ENCODE data around the gene SMIM45.
A peak's percentile ranks its signal among the peaks of the same experiment; 100 is the strongest.

SMIM45 gene

GRCh38 chr22:41919357-41920224 lies 32.4 kb upstream of the SMIM45 start:
- no peak overlapping the region for H3K27ac ChIP-seq
- H3K36me3 ChIP-seq (ENCODE audit: insufficient read depth, low read length), result no peaks in the 10 kb centered on the region
- TF ChIP-seq EZH2 (IDR thresholded peaks at IDR 0.05) (no peak), FOXP2 (optimal IDR thresholded peaks at IDR 0.05; ENCODE audit: control extremely low read depth, extremely low read length, insufficient read depth) (no peak), POLR2AphosphoS5 (IDR thresholded peaks at IDR 0.05; ENCODE audit: borderline replicate concordance, low read depth, low read length) (no peak)
- H3K9ac ChIP-seq (ENCODE audit: insufficient read length), result no peak overlapping the region
- no peak overlapping the region for H3K4me3 ChIP-seq
- H3K9me3 ChIP-seq (ENCODE audit: low read depth, low read length), result no peaks in the 10 kb centered on the region
- no peak for DNase-seq (ENCODE audit: low read depth, low spot score)

- DNase-seq (ENCODE audit: low read depth, low spot score), result no peak
- H3K4me3 ChIP-seq, result no peak overlapping the region
- no peaks in the 10 kb centered on the region for H3K9me3 ChIP-seq (ENCODE audit: low read depth, low read length)
- no peaks in the 10 kb centered on the region for H3K36me3 ChIP-seq (ENCODE audit: insufficient read depth, low read length)
- TF ChIP-seq EZH2 (IDR thresholded peaks at IDR 0.05), result no peak
- no peak for TF ChIP-seq POLR2AphosphoS5 (IDR thresholded peaks at IDR 0.05; ENCODE audit: borderline replicate concordance, low read depth, low read length)
- no peak for TF ChIP-seq FOXP2 (optimal IDR thresholded peaks at IDR 0.05; ENCODE audit: control extremely low read depth, extremely low read length, insufficient read depth)
- H3K27ac ChIP-seq, result no peak overlapping the region
- H3K9ac ChIP-seq (ENCODE audit: insufficient read length), result no peak overlapping the region
Observed at GRCh38 chr22:41920271-41920976, 31.5 kb upstream of the SMIM45 start.

DNA sequence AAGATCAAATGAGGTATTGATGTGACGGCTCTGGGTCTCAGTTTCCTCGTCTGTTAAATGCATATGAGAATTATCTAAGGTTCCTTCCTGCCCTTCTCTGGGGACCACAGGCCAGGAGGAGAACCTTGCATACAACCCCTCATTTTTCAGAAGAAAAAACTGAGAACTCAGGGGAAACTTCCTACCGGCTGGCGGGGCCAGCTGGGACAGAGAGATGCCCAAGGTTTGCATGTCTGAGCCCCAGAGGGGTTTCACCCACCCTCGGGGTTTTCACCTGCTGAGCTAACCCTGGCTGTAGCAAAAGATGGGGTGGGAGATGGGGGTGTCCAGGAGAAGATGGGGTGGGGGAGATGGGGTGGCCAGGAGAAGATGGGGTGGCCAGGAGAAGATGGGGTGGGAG lies 29.6 kb upstream of the SMIM45 start:
- Histone ChIP-seq H3K4me3 (no peak overlapping the region), H3K27ac (no peak overlapping the region), H3K36me3 (ENCODE audit: insufficient read depth, low read length) (no peaks in the 10 kb centered on the region), H3K9me3 (ENCODE audit: low read depth, low read length) (no peaks in the 10 kb centered on the region), H3K9ac (ENCODE audit: insufficient read length) (no peak overlapping the region)
- TF ChIP-seq FOXP2 (optimal IDR thresholded peaks at IDR 0.05; ENCODE audit: control extremely low read depth, extremely low read length, insufficient read depth), result no peak
- DNase-seq (ENCODE audit: low read depth, low spot score), result no peak

DNA sequence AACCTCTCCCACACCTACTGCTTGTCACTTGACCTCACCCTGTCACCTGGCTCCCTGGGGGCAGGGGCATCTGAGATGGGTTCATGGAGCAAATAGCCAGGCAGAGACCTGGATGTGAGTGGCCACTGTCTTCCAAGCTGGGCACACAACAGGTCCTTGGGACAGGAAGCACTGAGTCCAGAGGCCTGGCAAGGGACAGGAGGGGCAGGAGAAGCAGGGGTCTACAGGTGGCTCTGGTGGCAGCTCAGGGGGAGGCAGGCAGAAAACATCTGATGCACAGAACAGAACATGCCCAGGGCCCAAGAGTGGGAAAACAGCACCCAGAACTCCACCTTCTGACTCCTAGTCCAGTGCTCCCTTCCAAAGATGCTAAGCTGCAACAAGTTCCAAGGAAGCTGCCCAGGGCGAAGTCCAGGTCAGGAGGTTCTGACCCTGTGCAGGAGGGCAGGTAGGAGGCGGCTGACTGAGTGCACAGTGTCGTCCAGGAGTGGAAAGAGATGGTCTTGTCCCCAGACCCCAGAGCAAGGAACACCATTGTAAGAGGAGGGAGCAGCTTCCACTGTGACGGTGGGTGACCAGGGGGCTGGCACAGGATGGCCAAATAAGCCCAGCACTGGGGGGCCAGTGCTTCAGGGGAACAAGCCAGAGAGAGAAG lies 28.9 kb upstream of the SMIM45 start:
- H3K9ac ChIP-seq (ENCODE audit: insufficient read length), result no peak overlapping the region
- no peak for TF ChIP-seq EZH2 (IDR thresholded peaks at IDR 0.05)

DNA sequence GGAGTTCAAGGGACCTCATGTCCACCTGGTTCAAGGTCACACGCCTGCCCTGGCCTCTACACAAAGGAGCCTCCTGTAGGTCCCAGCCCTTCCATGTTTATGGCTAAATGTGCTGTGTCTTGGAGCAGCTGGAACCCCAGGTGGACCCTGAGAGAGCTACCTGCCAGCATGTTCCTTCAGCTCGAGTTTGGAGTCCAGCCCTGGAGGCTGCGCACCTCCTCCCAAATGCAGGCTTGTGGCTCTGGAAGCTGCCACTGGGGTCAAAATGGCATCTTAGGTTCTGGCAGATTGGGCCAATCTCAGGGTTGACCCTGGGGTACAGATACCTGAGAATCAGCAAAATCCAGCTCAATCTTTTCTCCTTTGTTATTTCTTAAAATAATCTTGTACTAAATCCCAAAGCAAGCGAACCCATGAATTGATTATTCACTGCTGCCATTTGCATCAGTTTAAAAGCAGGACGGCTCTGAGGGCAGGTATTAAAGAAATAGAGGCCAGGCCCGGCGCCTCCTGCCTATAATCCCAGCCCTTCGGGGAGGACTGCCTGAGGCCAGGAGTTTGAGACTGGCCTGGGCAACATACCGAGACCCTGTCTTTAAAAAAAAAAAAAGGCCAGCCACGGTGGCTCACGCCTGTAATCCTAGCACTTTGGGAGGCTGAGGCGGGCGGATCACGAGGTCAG lies 28.2 kb upstream of the SMIM45 start:
- Histone ChIP-seq H3K27ac (no peak overlapping the region), H3K36me3 (ENCODE audit: insufficient read depth, low read length) (no peaks in the 10 kb centered on the region), H3K4me3 (no peak overlapping the region), H3K9me3 (ENCODE audit: low read depth, low read length) (no peaks in the 10 kb centered on the region), H3K9ac (ENCODE audit: insufficient read length) (no peak overlapping the region)
- TF ChIP-seq EZH2 (IDR thresholded peaks at IDR 0.05) (no peak), FOXP2 (optimal IDR thresholded peaks at IDR 0.05; ENCODE audit: control extremely low read depth, extremely low read length, insufficient read depth) (no peak), POLR2AphosphoS5 (IDR thresholded peaks at IDR 0.05; ENCODE audit: borderline replicate concordance, low read depth, low read length) (no peak)
- DNase-seq (ENCODE audit: low read depth, low spot score), result no peak

More for the DNA sequence above, 28.9 kb upstream of the SMIM45 start:
- Histone ChIP-seq H3K4me3 (no peak overlapping the region), H3K36me3 (ENCODE audit: insufficient read depth, low read length) (no peaks in the 10 kb centered on the region), H3K9me3 (ENCODE audit: low read depth, low read length) (no peaks in the 10 kb centered on the region), H3K27ac (no peak overlapping the region)
- no peak for DNase-seq (ENCODE audit: low read depth, low spot score)

- no peaks in the 10 kb centered on the region for H3K36me3 ChIP-seq (ENCODE audit: insufficient read depth, low read length)
- H3K4me3 ChIP-seq, result peak overlapping the region; percentile 84
- DNase-seq (ENCODE audit: low read depth, low spot score), result no peak
- no peaks in the 10 kb centered on the region for H3K9me3 ChIP-seq (ENCODE audit: low read depth, low read length)
- H3K27ac ChIP-seq, result no peak overlapping the region
- no peak for TF ChIP-seq FOXP2 (optimal IDR thresholded peaks at IDR 0.05; ENCODE audit: control extremely low read depth, extremely low read length, insufficient read depth)
- TF ChIP-seq EZH2 (IDR thresholded peaks at IDR 0.05), result no peak
- no peak for TF ChIP-seq POLR2AphosphoS5 (IDR thresholded peaks at IDR 0.05; ENCODE audit: borderline replicate concordance, low read depth, low read length)
- peak overlapping the region; percentile 75 for H3K9ac ChIP-seq (ENCODE audit: insufficient read length)
Observed at GRCh38 chr22:41925783-41926460, 26.0 kb upstream of the SMIM45 start.

DNA sequence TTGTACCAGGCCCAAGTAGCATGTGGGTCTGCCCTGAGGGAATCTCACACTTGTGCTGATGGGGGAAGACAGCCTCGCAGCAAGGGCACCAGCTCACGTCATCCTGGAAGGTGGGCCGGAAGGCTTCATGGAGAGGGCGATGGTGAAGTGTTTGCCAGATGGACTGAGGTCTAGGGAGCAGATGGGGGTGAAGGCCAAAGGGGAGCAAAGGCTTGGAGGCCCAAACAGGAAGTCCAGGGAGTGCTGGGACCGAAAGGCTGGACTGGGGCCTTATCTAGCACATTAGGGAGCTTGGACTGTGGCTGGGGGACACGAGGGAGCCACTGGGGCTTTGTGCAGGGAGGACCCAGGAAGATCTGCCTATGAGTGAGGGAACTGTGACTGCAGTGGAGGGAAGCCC lies 24.1 kb upstream of the SMIM45 start:
- DNase-seq (ENCODE audit: low read depth, low spot score), result no peak
- no peak for TF ChIP-seq EZH2 (IDR thresholded peaks at IDR 0.05)
- TF ChIP-seq POLR2AphosphoS5 (IDR thresholded peaks at IDR 0.05; ENCODE audit: borderline replicate concordance, low read depth, low read length), result no peak; the same call in 1 of the 2 replicates
- no peak for TF ChIP-seq FOXP2 (optimal IDR thresholded peaks at IDR 0.05; ENCODE audit: control extremely low read depth, extremely low read length, insufficient read depth)
- H3K27ac ChIP-seq, result no peak overlapping the region
- no peak overlapping the region for H3K9ac ChIP-seq (ENCODE audit: insufficient read length)
- no peaks in the 10 kb centered on the region for H3K9me3 ChIP-seq (ENCODE audit: low read depth, low read length)
- H3K4me3 ChIP-seq, result no peak overlapping the region
- H3K36me3 ChIP-seq (ENCODE audit: insufficient read depth, low read length), result no peaks in the 10 kb centered on the region
